Measurements from ENCODE around the gene NPLOC4. TPM values are rescaled to one million over a fixed set of nuclear protein-coding genes. Genes with fewer than 3 reads are reported as not detected.

NPLOC4 gene
- total and polyA plus RNA-seq, 2 donors (not counting 1 experiment from before 2014, with no cell fraction given): 51.0 to 62.5 TPM

Other genes with a start within 250 kb of the NPLOC4 start
- 3.9 and 7.3 TPM in 2 replicates for gene BAHCC1, start 241.7 kb downstream of the NPLOC4 start, total RNA-seq
- gene BAHCC1, start 241.7 kb downstream of the NPLOC4 start, polyA plus RNA-seq: 1.5 and 1.8 TPM in 2 replicates
- 5,538 and 6,636 TPM in 2 replicates for gene ACTG1, start 124.3 kb downstream of the NPLOC4 start, total RNA-seq
- 8,446 and 8,888 TPM in 2 replicates for gene ACTG1, start 124.3 kb downstream of the NPLOC4 start, polyA plus RNA-seq
- gene FSCN2, start 108.7 kb downstream of the NPLOC4 start, total RNA-seq: 1.5 and 2.0 TPM in 2 replicates
- 0.07 and 0.35 TPM in 2 replicates for gene FSCN2, start 108.7 kb downstream of the NPLOC4 start, polyA plus RNA-seq
- 10.4 and 12.6 TPM in 2 replicates for gene FAAP100, start 84.8 kb downstream of the NPLOC4 start, total RNA-seq
- gene FAAP100, start 84.8 kb downstream of the NPLOC4 start, polyA plus RNA-seq: 6.7 and 8.1 TPM in 2 replicates
- gene TSPAN10, start 84 bp upstream of the NPLOC4 start, total RNA-seq: 1.0 and 3.0 TPM in 2 replicates
- 0.94 and 1.3 TPM in 2 replicates for gene TSPAN10, start 84 bp upstream of the NPLOC4 start, polyA plus RNA-seq
- 0.17 TPM in 1 of 2 replicates, not detected in the other for gene PDE6G, start 19.4 kb upstream of the NPLOC4 start, total RNA-seq
- gene PDE6G, start 19.4 kb upstream of the NPLOC4 start, polyA plus RNA-seq: 0.64 and 0.75 TPM in 2 replicates
- 34.2 and 45.6 TPM in 2 replicates for gene OXLD1, start 29.5 kb upstream of the NPLOC4 start, total RNA-seq
- gene OXLD1, start 29.5 kb upstream of the NPLOC4 start, polyA plus RNA-seq: 8.8 and 11.6 TPM in 2 replicates
- 6.2 and 6.9 TPM in 2 replicates for gene CCDC137, start 29.6 kb upstream of the NPLOC4 start, total RNA-seq
- 9.8 and 13.3 TPM in 2 replicates for gene CCDC137, start 29.6 kb upstream of the NPLOC4 start, polyA plus RNA-seq
- 22.3 and 28.1 TPM in 2 replicates for gene ARL16, start 46.7 kb upstream of the NPLOC4 start, total RNA-seq
- gene ARL16, start 46.7 kb upstream of the NPLOC4 start, polyA plus RNA-seq: 35.8 and 55.8 TPM in 2 replicates
- 55.2 and 65.7 TPM in 2 replicates for gene HGS, start 46.9 kb upstream of the NPLOC4 start, total RNA-seq
- gene HGS, start 46.9 kb upstream of the NPLOC4 start, polyA plus RNA-seq: 43.1 and 81.1 TPM in 2 replicates
- 6.4 and 11.2 TPM in 2 replicates for gene MRPL12, start 66.3 kb upstream of the NPLOC4 start, total RNA-seq
- gene MRPL12, start 66.3 kb upstream of the NPLOC4 start, polyA plus RNA-seq: 46.8 and 75.2 TPM in 2 replicates
- 2.8 and 5.8 TPM in 2 replicates for gene SLC25A10, start 75.2 kb upstream of the NPLOC4 start, total RNA-seq
- gene SLC25A10, start 75.2 kb upstream of the NPLOC4 start, polyA plus RNA-seq: 3.7 and 10.1 TPM in 2 replicates
- not detected in 2 replicates for gene GCGR, start 167.0 kb upstream of the NPLOC4 start, total RNA-seq
- gene GCGR, start 167.0 kb upstream of the NPLOC4 start, polyA plus RNA-seq: not detected in 2 replicates
- gene MCRIP1, start 196.2 kb upstream of the NPLOC4 start, total RNA-seq: 108 and 118 TPM in 2 replicates
- gene MCRIP1, start 196.2 kb upstream of the NPLOC4 start, polyA plus RNA-seq: 37.5 and 37.6 TPM in 2 replicates
- gene PPP1R27, start 197.9 kb upstream of the NPLOC4 start, total RNA-seq: under 0.01 TPM in 1 of 2 replicates, not detected in the other
- gene PPP1R27, start 197.9 kb upstream of the NPLOC4 start, polyA plus RNA-seq: not detected in 2 replicates
- gene P4HB, start 223.4 kb upstream of the NPLOC4 start, total RNA-seq: 633 and 1,034 TPM in 2 replicates
- gene P4HB, start 223.4 kb upstream of the NPLOC4 start, polyA plus RNA-seq: 106 and 109 TPM in 2 replicates
- gene ARHGDIA, start 234.2 kb upstream of the NPLOC4 start, total RNA-seq: 61.6 and 95.0 TPM in 2 replicates
- gene ARHGDIA, start 234.2 kb upstream of the NPLOC4 start, polyA plus RNA-seq: 164 and 254 TPM in 2 replicates

Measured in fibroblast of lung (primary cell).